AG09319 (cell line): Measurements from ENCODE around the gene ATP6V1D.

Experiments used
- DNase-seq: peaks from one replicate; pipeline ENCODE4 v3.0.0-alpha.2; 2010; ENCODE audit warnings: low read depth; ENCODE audit errors: extremely low read depth
- CTCF ChIP-seq: IDR thresholded peaks from 2 replicates; pipeline ENCODE4 v1.5.1; 2011; ENCODE audit warnings: low read depth, mild to moderate bottlenecking, inconsistent platforms, low read length, moderate library complexity

The ATP6V1D gene

DNA sequence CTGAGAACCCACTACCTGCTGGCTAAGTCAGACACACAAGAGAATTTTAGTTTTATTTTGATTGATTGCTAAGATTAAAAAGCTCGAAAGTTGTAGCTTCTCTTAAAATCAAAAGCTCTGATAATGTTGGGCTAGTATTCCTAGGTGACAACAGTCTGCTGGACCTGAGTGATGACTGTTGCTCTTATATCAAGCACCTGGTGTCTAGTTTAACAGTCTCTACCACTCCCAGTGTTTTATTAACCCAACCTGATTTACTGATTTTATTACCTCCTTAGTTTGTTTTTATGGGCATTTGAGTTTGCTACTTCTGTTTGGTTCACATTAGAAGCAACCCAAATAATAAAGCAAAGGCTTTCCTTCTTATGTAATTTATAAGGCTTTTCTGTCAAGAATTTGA is 41.8 kb downstream of the ATP6V1D start:
- TF ChIP-seq CTCF: no peak
- DNase-seq: no peak

DNA sequence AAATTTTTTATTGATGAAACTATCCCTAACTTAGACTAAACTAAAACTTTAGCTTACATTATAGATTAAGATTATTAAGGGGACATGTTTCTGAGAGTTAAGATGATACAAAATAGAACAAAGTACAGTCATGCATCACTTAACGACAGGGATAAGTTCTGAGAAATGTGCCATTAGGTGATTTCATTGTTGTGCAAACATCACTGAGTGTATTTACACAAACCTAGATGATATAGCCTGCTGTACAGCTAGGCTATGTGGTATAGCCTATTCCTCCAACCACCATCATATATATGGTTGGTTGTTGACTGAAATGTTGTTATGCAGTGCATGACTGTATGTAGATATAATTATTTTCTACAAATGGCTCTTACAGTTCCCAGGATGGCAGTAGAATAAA is 46.5 kb downstream of the ATP6V1D start:
- TF ChIP-seq CTCF: no peak
- DNase-seq: no peak

GRCh38 chr14:67311868-67312267 is 47.7 kb downstream of the ATP6V1D start:
- no peak for TF ChIP-seq CTCF
- no peak for DNase-seq
